ENCODE results near the gene LYPD6.

Gene LYPD6

GRCh38 chr2:149446748-149447147 is 116.4 kb downstream of the LYPD6 start:
- Mint-ChIP-seq H3K4me3 (no peak overlapping the region), H3K27me3 (ENCODE audit: low read depth, poor library complexity) (no peaks in the 10 kb centered on the region), H3K9me3 (no peaks in the 10 kb centered on the region), H3K36me3 (ENCODE audit: low read depth) (peaks cover 15% of the 10 kb centered on the region), H3K27ac (no peak overlapping the region), H3K4me1 (peaks cover 9% of the 10 kb centered on the region)
- no peak for TF ChIP-seq CTCF (IDR thresholded peaks at IDR 0.05)
- DNase-seq, result no peak

GRCh38 chr2:149448315-149448714 is 117.9 kb downstream of the LYPD6 start:
- H3K4me3 Mint-ChIP-seq, result no peak overlapping the region
- H3K27ac Mint-ChIP-seq, result no peak overlapping the region
- no peaks in the 10 kb centered on the region for H3K9me3 Mint-ChIP-seq
- peaks cover 7% of the 10 kb centered on the region for H3K4me1 Mint-ChIP-seq
- H3K27me3 Mint-ChIP-seq (ENCODE audit: low read depth, poor library complexity), result no peaks in the 10 kb centered on the region
- no peak for DNase-seq
- peaks cover 19% of the 10 kb centered on the region for H3K36me3 Mint-ChIP-seq (ENCODE audit: low read depth)
- no peak for TF ChIP-seq CTCF (IDR thresholded peaks at IDR 0.05)

GRCh38 chr2:149449017-149449416 is 118.6 kb downstream of the LYPD6 start:
- no peak overlapping the region for H3K27ac Mint-ChIP-seq
- no peak overlapping the region for H3K4me3 Mint-ChIP-seq
- no peaks in the 10 kb centered on the region for H3K27me3 Mint-ChIP-seq (ENCODE audit: low read depth, poor library complexity)
- no peak for TF ChIP-seq CTCF (IDR thresholded peaks at IDR 0.05)
- DNase-seq, result no peak
- no peaks in the 10 kb centered on the region for H3K9me3 Mint-ChIP-seq
- peaks cover 18% of the 10 kb centered on the region for H3K36me3 Mint-ChIP-seq (ENCODE audit: low read depth)
- peaks cover 7% of the 10 kb centered on the region for H3K4me1 Mint-ChIP-seq

- no peak overlapping the region for H3K4me3 Mint-ChIP-seq
- no peak for DNase-seq
- H3K27ac Mint-ChIP-seq, result no peak overlapping the region
- H3K27me3 Mint-ChIP-seq (ENCODE audit: low read depth, poor library complexity), result no peaks in the 10 kb centered on the region
- peaks cover 4% of the 10 kb centered on the region for H3K9me3 Mint-ChIP-seq
- H3K36me3 Mint-ChIP-seq (ENCODE audit: low read depth), result peaks cover 23% of the 10 kb centered on the region
- no peak for TF ChIP-seq CTCF (IDR thresholded peaks at IDR 0.05)
- H3K4me1 Mint-ChIP-seq, result peaks cover 7% of the 10 kb centered on the region
Measured at GRCh38 chr2:149451417-149452165, 121.2 kb downstream of the LYPD6 start.

GRCh38 chr2:149456285-149456684 is 125.9 kb downstream of the LYPD6 start:
- no peak for DNase-seq
- no peak overlapping the region for H3K4me3 Mint-ChIP-seq
- H3K9me3 Mint-ChIP-seq, result peaks cover 49% of the 10 kb centered on the region
- peaks cover 61% of the 10 kb centered on the region for H3K36me3 Mint-ChIP-seq (ENCODE audit: low read depth)
- H3K27me3 Mint-ChIP-seq (ENCODE audit: low read depth, poor library complexity), result no peaks in the 10 kb centered on the region
- no peak overlapping the region for H3K27ac Mint-ChIP-seq
- TF ChIP-seq CTCF (IDR thresholded peaks at IDR 0.05), result no peak
- H3K4me1 Mint-ChIP-seq, result peaks cover 7% of the 10 kb centered on the region

GRCh38 chr2:149458502-149458901 is 128.1 kb downstream of the LYPD6 start:
- Mint-ChIP-seq H3K27me3 (ENCODE audit: low read depth, poor library complexity) (no peaks in the 10 kb centered on the region), H3K4me3 (no peak overlapping the region), H3K27ac (no peak overlapping the region), H3K36me3 (ENCODE audit: low read depth) (peaks cover 67% of the 10 kb centered on the region), H3K9me3 (peaks cover 67% of the 10 kb centered on the region), H3K4me1 (no peaks in the 10 kb centered on the region)
- DNase-seq, result no peak
- TF ChIP-seq CTCF (IDR thresholded peaks at IDR 0.05), result no peak
